H1 (cell line): Measurements from ENCODE around the gene LARP4. TPM values are rescaled to one million over a fixed set of nuclear protein-coding genes. Genes with fewer than 3 reads are reported as not detected.

ENCODE experiments used
- CTCF ChIA-PET: fragments of 300-600 bp; sonication (Branson Sonifier 250); formaldehyde crosslinking; loops from one replicate; lab custom pipeline; 2021; ENCODE audit not compliant: partially characterized antibody; lab: Charles Lee
- POLR2A ChIA-PET: fragments of 300-600 bp; sonication (Branson Sonifier 250); formaldehyde crosslinking; loops from one replicate; lab custom pipeline; 2021; ENCODE audit warnings: inconsistent platforms; ENCODE audit not compliant: partially characterized antibody; lab: Charles Lee
- DNase-seq, 2 experiments: peaks; one replicate each; pipeline versions ENCODE4 v3.0.0 to v3.0.0-alpha.2; 2010 to 2022; ENCODE audit warnings: low spot score in 2 of 2, low read depth in 1 of 2, mixed read lengths in 1 of 2
- FAIRE-seq: peaks from 2 replicates; lab custom pipeline; 2011; peaks lifted over from hg19 to GRCh38; lab: Jason Lieb, UNC
- H2AFZ ChIP-seq: 2 replicates; pipeline ENCODE4 v1.8.1; 2012; ENCODE audit warnings: low read length, inconsistent platforms
- H2AK5ac ChIP-seq: 2 replicates; pipeline ENCODE4 v1.6.1; 2013; ENCODE audit warnings: low read depth, low read length
- H2BK120ac ChIP-seq: replicated peaks from 2 replicates; pipeline ENCODE3; 2013; ENCODE audit warnings: low read depth, low read length, inconsistent platforms
- H2BK12ac ChIP-seq: 2 replicates; pipeline ENCODE4 v1.6.1; 2013; ENCODE audit warnings: low read depth, low read length
- H2BK15ac ChIP-seq: 2 replicates; pipeline ENCODE4 v1.6.1; 2013; ENCODE audit warnings: low read length
- H2BK20ac ChIP-seq: 2 replicates; pipeline ENCODE4 v1.6.1; 2013; ENCODE audit warnings: low read length
- H2BK5ac ChIP-seq: 2 replicates; pipeline ENCODE4 v1.6.1; 2013; ENCODE audit warnings: low read depth, low read length
- H3K14ac ChIP-seq: 2 replicates; pipeline ENCODE4 v1.6.1; 2013; ENCODE audit warnings: inconsistent platforms; ENCODE audit not compliant: insufficient read length
- H3K18ac ChIP-seq: 2 replicates; pipeline ENCODE4 v1.6.1; 2013; ENCODE audit warnings: low read length; ENCODE audit errors: extremely low read depth
- H3K23ac ChIP-seq: 2 replicates; pipeline ENCODE4 v1.6.1; 2013; ENCODE audit warnings: inconsistent platforms; ENCODE audit not compliant: insufficient read length
- H3K23me2 ChIP-seq: 2 replicates; pipeline ENCODE4 v1.6.1; 2013; ENCODE audit warnings: low read depth, low read length
- H3K27ac ChIP-seq: 2 replicates; pipeline ENCODE4 v1.6.1; 2011; ENCODE audit warnings: low read depth, low read length, inconsistent platforms
- H3K27me3 ChIP-seq, 4 experiments: replicated peaks in 1 of 4; 1 replicate in 1 of 4; 2 replicates in 3 of 4; pipeline versions ENCODE4 v1.6.1 to v1.8.1; 2011 to 2013; ENCODE audit warnings: low read length in 3 of 4, mild to moderate bottlenecking in 3 of 4, inconsistent platforms in 2 of 4, mixed read lengths in 2 of 4, moderate library complexity in 1 of 4; ENCODE audit not compliant: control insufficient read depth in 3 of 4, insufficient read depth in 3 of 4; ENCODE audit errors: extremely low read depth in 1 of 4
- H3K36me3 ChIP-seq, 4 experiments: 2 replicates each; pipeline versions ENCODE4 v1.6.1 to v1.8.1; 2011 to 2013; ENCODE audit warnings: mild to moderate bottlenecking in 4 of 4, low read length in 3 of 4, moderate library complexity in 2 of 4, control low read depth in 1 of 4, inconsistent platforms in 1 of 4; ENCODE audit not compliant: insufficient read depth in 4 of 4, control insufficient read depth in 2 of 4
- H3K4ac ChIP-seq: replicated peaks from 2 replicates; pipeline ENCODE3; 2013; ENCODE audit warnings: low read length, low read depth, mixed read lengths, inconsistent platforms; ENCODE audit not compliant: insufficient read length
- H3K4me1 ChIP-seq, 4 experiments: replicated peaks in 1 of 4; 1 replicate in 1 of 4; 2 replicates in 3 of 4; pipeline versions ENCODE4 v1.6.1 to v1.8.1; 2011 to 2013; ENCODE audit warnings: low read length in 3 of 4, inconsistent platforms in 2 of 4, mixed read lengths in 1 of 4; ENCODE audit not compliant: insufficient read depth in 4 of 4, control insufficient read depth in 3 of 4
- H3K4me2 ChIP-seq, 2 experiments: 2 replicates each; pipeline versions ENCODE4 v1.6.1 to v1.8.1; 2011 to 2013; ENCODE audit warnings: low read depth in 2 of 2, low read length in 2 of 2, control low read depth in 1 of 2, inconsistent platforms in 1 of 2, mild to moderate bottlenecking in 1 of 2; ENCODE audit not compliant: insufficient read depth in 1 of 2
- H3K4me3 ChIP-seq, 4 experiments: fragments of 200-600, 300-600 bp in 1 of 4; sonication (generic), shearing (Covaris generic), sonication (Bioruptor Twin) in 1 of 4; 2 replicates each; pipeline versions ENCODE4 v1.5.1 to v1.8.1; 2011 to 2016; ENCODE audit warnings: low read length in 4 of 4, low read depth in 3 of 4, control low read depth in 2 of 4, inconsistent platforms in 2 of 4, mild to moderate bottlenecking in 2 of 4, mixed read lengths in 1 of 4, moderate library complexity in 1 of 4; ENCODE audit not compliant: insufficient read depth in 2 of 4; ENCODE audit errors: extremely low read depth in 1 of 4
- H3K56ac ChIP-seq: replicated peaks from 2 replicates; pipeline ENCODE3; 2013; ENCODE audit warnings: low read depth, mild to moderate bottlenecking, mixed read lengths, low read length, inconsistent platforms; ENCODE audit not compliant: insufficient read length
- H3K79me1 ChIP-seq: 2 replicates; pipeline ENCODE4 v1.6.1; 2013; ENCODE audit warnings: low read depth, low read length, control low read depth
- H3K79me2 ChIP-seq, 2 experiments: 2 replicates each; pipeline versions ENCODE4 v1.6.1 to v1.8.1; 2012 to 2013; ENCODE audit warnings: low read length in 2 of 2, mild to moderate bottlenecking in 2 of 2, inconsistent platforms in 1 of 2; ENCODE audit not compliant: insufficient read depth in 2 of 2, control insufficient read depth in 1 of 2
- H3K9ac ChIP-seq, 4 experiments: replicated peaks in 1 of 4; 1 replicate in 1 of 4; 2 replicates in 3 of 4; pipeline versions ENCODE4 v1.6.1 to v1.8.1; 2011 to 2013; ENCODE audit warnings: low read depth in 3 of 4, low read length in 3 of 4, control low read depth in 2 of 4, mild to moderate bottlenecking in 2 of 4, moderate library complexity in 2 of 4, inconsistent platforms in 1 of 4; ENCODE audit errors: extremely low read depth in 1 of 4
- H3K9me3 ChIP-seq, 2 experiments: 2 replicates each; pipeline versions ENCODE4 v1.6.1 to v1.8.1; 2012 to 2013; ENCODE audit warnings: mild to moderate bottlenecking in 2 of 2, moderate library complexity in 2 of 2, control low read depth in 1 of 2, inconsistent platforms in 1 of 2, low read depth in 1 of 2, low read length in 1 of 2, mixed read lengths in 1 of 2; ENCODE audit not compliant: insufficient read depth in 2 of 2
- H4K20me1 ChIP-seq, 2 experiments: replicated peaks in 1 of 2; 2 replicates each; pipeline versions ENCODE3 to v1.8.1; 2011 to 2013; ENCODE audit warnings: inconsistent platforms in 2 of 2, low read length in 2 of 2, mild to moderate bottlenecking in 1 of 2; ENCODE audit not compliant: insufficient read depth in 2 of 2, control insufficient read depth in 1 of 2
- H4K5ac ChIP-seq: 2 replicates; pipeline ENCODE4 v1.6.1; 2013; ENCODE audit warnings: low read length, low read depth, mixed read lengths, inconsistent platforms; ENCODE audit not compliant: insufficient read length
- H4K8ac ChIP-seq: 2 replicates; pipeline ENCODE4 v1.8.0; 2013; ENCODE audit warnings: mild to moderate bottlenecking, moderate library complexity, low read length, inconsistent platforms; ENCODE audit not compliant: insufficient read depth; ENCODE audit errors: extremely low read depth
- H4K91ac ChIP-seq: replicated peaks from 2 replicates; pipeline ENCODE3; 2013; ENCODE audit warnings: low read length, mixed read lengths, inconsistent platforms; ENCODE audit not compliant: insufficient read length
- ASH2L ChIP-seq: fragments of 200-600, 300-600 bp; sonication (generic); IDR thresholded peaks from one replicate; pipeline ENCODE4 v1.7.1; 2017; ENCODE audit warnings: low read length
- GABPA ChIP-seq: IDR thresholded peaks from 2 replicates; pipeline ENCODE4 v1.6.1; 2011; ENCODE audit warnings: mild to moderate bottlenecking, low read length, moderate library complexity, borderline replicate concordance; ENCODE audit not compliant: insufficient read depth
- POLR2AphosphoS5 ChIP-seq: IDR thresholded peaks from 2 replicates; pipeline ENCODE4 v1.6.1; 2011; ENCODE audit warnings: low read depth, low read length
- TBP ChIP-seq: IDR thresholded peaks from 2 replicates; pipeline ENCODE4 v1.6.1; 2011; ENCODE audit warnings: low read depth, low read length, improper control_type of control experiment
- ZNF274 ChIP-seq: IDR thresholded peaks from 2 replicates; pipeline ENCODE4 v1.7.0; 2012; ENCODE audit warnings: low read length, borderline replicate concordance; ENCODE audit errors: extremely low read depth
- WGBS, 2 experiments: shearing (Covaris generic) in 1 of 2; methylation state at CpG; one replicate each; pipeline versions ENCODE4 v1.1.6 to v1.1.7; 2013 to 2015; ENCODE audit warnings: low lambda C conversion rate in 2 of 2, mixed read lengths in 2 of 2, inconsistent platforms in 1 of 2, low coverage in 1 of 2, missing lambda C conversion rate in 1 of 2; ENCODE audit not compliant: insufficient replicate concordance in 2 of 2, insufficient coverage in 1 of 2, insufficient read length in 1 of 2; ENCODE audit errors: extremely low coverage in 1 of 2, missing lambda C conversion rate in 1 of 2; 5-methylcytosine and 5-hydroxymethylcytosine counted together
- polyA plus RNA-seq, 7 experiments: library from polyadenylated mRNA; depleted of rRNA in 3 of 7; stranded (reverse) in 5 of 7; unstranded in 2 of 7; fragments of >200 nt in 5 of 7; fragments of 200-250 nt in 2 of 7; gene quantifications; 1 replicate in 5 of 7; 2 replicates in 1 of 7; 4 replicates in 1 of 7; pipeline versions ENCODE4 v1.2.1 to v1.2.3, GENCODE V29; 2011 to 2013; ENCODE audit warnings: missing spikeins in 2 of 7, mixed read lengths in 2 of 7
- total RNA-seq: library from RNA; stranded (reverse); fragmentation: NEBNext Ultra II Directional; extraction: Animal tissue kit (Norgen Biotek cat#: 25700); gene quantifications from 2 replicates; pipeline ENCODE4 v1.2.1, GENCODE V29; 2021

The LARP4 gene
- total and polyA plus RNA-seq, 2 of the 8 experiments (the other 6 are each of a cell fraction or from before 2014, with no cell fraction given), result 12.8 to 93.9 TPM

DNA sequence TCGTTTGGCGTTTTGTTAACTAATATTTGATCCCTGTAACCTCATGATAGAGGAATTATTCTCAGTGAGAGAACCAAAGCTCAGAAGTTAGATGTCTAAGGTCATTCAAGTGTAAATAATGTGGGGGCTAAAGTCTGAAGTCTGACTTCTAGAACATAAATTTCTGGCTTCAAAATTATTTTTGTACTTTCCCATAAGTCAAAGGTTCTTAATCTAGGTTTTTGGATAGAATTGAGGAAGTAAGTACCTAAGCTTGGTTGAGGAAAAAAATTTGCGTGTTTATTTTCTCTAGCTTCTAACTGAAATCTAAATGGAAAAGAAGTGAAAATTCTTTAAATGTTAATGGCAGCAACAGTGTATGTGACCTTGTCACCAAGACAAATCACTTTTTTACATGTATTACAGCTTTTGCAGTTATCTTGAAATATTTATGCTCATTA lies 2.3 kb downstream of the LARP4 start:
- H3K4me1 ChIP-seq, result peaks cover 0 to 5% (median 2%) of the 10 kb centered on the region in 4 experiments; a peak in 3 of 7 replicates
- no peak overlapping the region for H2BK5ac ChIP-seq
- H3K27me3 ChIP-seq, result no peaks in the 10 kb centered on the region
- no peak overlapping the region for H4K8ac ChIP-seq
- H2BK120ac ChIP-seq, result no peak overlapping the region
- H4K91ac ChIP-seq, result no peak overlapping the region
- TF ChIP-seq TBP (no peak), ASH2L (no peak), POLR2AphosphoS5 (no peak), GABPA (no peak), ZNF274 (no peak)
- no peak overlapping the region for H3K56ac ChIP-seq
- no peak overlapping the region for H3K4ac ChIP-seq
- H3K27ac ChIP-seq, result no peak overlapping the region
- DNase-seq, result no peak
- H3K23ac ChIP-seq, result no peak overlapping the region
- H3K79me1 ChIP-seq, result no peaks in the 10 kb centered on the region; the same call in 1 of the 2 replicates
- peaks cover 2% of the 10 kb centered on the region; the same call in 1 of the 2 replicates for H3K23me2 ChIP-seq
- POLR2A ChIA-PET, result interaction anchor here (0.5 to 2.2 kb wide), 4 partner anchors 16 to 246 kb away, joined by 3 to 10 read pairs (median 4); no protein-coding TSS in a partner anchor
- H3K4me2 ChIP-seq, result peak overlapping the region; percentile 64 to 72
- CTCF ChIA-PET, result no interaction called here
- peaks cover 43 to 68% of the 10 kb centered on the region in 2 experiments for H3K79me2 ChIP-seq
- H3K9ac ChIP-seq, result no peak overlapping the region
- no peak overlapping the region for H2AFZ ChIP-seq
- H2BK12ac ChIP-seq, result no peak overlapping the region
- no peak overlapping the region for H3K18ac ChIP-seq
- H3K36me3 ChIP-seq, result peaks cover 0 to 3% (median 0%) of the 10 kb centered on the region in 4 experiments; a peak in 1 of 8 replicates
- H4K5ac ChIP-seq, result no peak overlapping the region
- WGBS, 2 experiments, result 87% methylated on average over 3 of the region's 3 CpGs; no CpG with 5 or more reads in 1 of the 2 experiments
- peak overlapping the region in 3 of 4 experiments; percentile 14 to 95 (median 93); a peak in 3 of 8 replicates for H3K4me3 ChIP-seq
- no peak overlapping the region for H3K14ac ChIP-seq
- no peak overlapping the region for H2BK15ac ChIP-seq
- no peak overlapping the region for H2BK20ac ChIP-seq
- FAIRE-seq, result no peak
- H3K9me3 ChIP-seq, result no peaks in the 10 kb centered on the region
- H4K20me1 ChIP-seq, result peaks cover 3% of the 10 kb centered on the region in 2 experiments
- no peak overlapping the region for H2AK5ac ChIP-seq
